Tibial nerve (tissue), 3 donors: ENCODE data around the gene ADAMTS2.

Experiments used
- POLR2A ChIP-seq, 2 donors: fragments of 450-650 bp; IDR thresholded peaks; one replicate each; pipeline ENCODE4 v1.6.1; 2017; ENCODE audit warnings: antibody characterized with exemption in 2 of 2, mild to moderate bottlenecking in 2 of 2, moderate library complexity in 2 of 2
- TF ChIP-seq, protein P1 (sequence below), 5 experiments: fragments of 200-600 bp in 3 of 5; fragments of 450-650 bp in 2 of 5; sonication (generic) in 3 of 5; IDR thresholded peaks; one replicate each; pipeline ENCODE4 v1.5.1; 2016 to 2019; ENCODE audit warnings: antibody characterized with exemption in 5 of 5, mild to moderate bottlenecking in 3 of 5, moderate library complexity in 2 of 5

DNA sequence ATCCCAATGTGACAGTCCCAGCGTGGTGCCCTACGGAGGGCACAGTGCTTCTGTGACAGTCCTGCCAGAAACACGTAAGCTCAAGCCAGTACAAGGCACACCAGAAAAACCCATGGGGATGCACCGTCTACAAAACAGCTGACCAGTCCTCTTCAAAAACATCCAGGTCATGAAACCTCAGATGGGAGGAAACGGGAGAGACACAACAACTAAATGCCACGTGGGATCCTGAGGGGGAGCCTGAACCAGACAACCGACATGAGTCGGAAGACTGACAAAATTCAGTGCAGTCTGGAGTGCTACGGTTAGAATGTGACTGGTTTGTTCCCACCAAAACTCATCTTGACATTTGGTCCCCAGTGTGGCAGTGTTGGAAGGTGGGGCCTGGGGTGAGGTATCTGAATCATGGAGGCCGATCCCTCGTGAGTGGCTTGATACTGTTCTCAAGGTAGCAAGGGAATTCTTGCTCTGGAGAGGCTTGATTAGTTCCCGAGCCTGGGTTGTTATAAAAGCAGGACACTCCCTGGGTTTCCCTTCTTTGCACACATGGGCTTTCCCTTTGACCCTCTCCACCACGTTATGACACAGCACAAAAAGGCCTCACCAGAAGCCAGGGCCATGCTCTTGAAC lies 55.4 kb downstream of the ADAMTS2 start:
- TF ChIP-seq, protein P1, sequence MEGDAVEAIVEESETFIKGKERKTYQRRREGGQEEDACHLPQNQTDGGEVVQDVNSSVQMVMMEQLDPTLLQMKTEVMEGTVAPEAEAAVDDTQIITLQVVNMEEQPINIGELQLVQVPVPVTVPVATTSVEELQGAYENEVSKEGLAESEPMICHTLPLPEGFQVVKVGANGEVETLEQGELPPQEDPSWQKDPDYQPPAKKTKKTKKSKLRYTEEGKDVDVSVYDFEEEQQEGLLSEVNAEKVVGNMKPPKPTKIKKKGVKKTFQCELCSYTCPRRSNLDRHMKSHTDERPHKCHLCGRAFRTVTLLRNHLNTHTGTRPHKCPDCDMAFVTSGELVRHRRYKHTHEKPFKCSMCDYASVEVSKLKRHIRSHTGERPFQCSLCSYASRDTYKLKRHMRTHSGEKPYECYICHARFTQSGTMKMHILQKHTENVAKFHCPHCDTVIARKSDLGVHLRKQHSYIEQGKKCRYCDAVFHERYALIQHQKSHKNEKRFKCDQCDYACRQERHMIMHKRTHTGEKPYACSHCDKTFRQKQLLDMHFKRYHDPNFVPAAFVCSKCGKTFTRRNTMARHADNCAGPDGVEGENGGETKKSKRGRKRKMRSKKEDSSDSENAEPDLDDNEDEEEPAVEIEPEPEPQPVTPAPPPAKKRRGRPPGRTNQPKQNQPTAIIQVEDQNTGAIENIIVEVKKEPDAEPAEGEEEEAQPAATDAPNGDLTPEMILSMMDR (IDR thresholded peaks at IDR 0.05) = no peak
- TF ChIP-seq POLR2A (IDR thresholded peaks at IDR 0.05) = no peak
